GM12864 (cell line): ENCODE data around the gene CACNA2D3.

Experiments
- DNase-seq: peaks from one replicate; pipeline ENCODE4 v3.0.0-alpha.2; 2011; ENCODE audit warnings: low read depth
- H3K4me3 ChIP-seq: 2 replicates; pipeline ENCODE4 v1.5.1; 2011; ENCODE audit warnings: mild to moderate bottlenecking, low read depth, low read length, control low read depth
- CTCF ChIP-seq: IDR thresholded peaks from 2 replicates; pipeline ENCODE4 v1.5.1; 2011; ENCODE audit warnings: low read depth, mild to moderate bottlenecking, moderate library complexity, low read length, control low read depth, inconsistent platforms; ENCODE audit errors: missing control alignments

Gene CACNA2D3

GRCh38 chr3:54120657-54121413 lies 1.5 kb upstream of the CACNA2D3 start:
- no peak for TF ChIP-seq CTCF
- DNase-seq = peak; percentile 3

GRCh38 chr3:54121414-54122323 lies 683 bp upstream of the CACNA2D3 start:
- no peak for DNase-seq
- TF ChIP-seq CTCF = no peak
- H3K4me3 ChIP-seq = no peak overlapping the region; the same call in 1 of the 2 replicates

More at GRCh38 chr3:54120657-54121413, 1.5 kb upstream of the CACNA2D3 start:
- H3K4me3 ChIP-seq = no peak overlapping the region

GRCh38 chr3:54123003-54123775 lies 837 bp downstream of the CACNA2D3 start:
- no peak for TF ChIP-seq CTCF
- DNase-seq = no peak
- no peak overlapping the region for H3K4me3 ChIP-seq

- no peak for TF ChIP-seq CTCF
- H3K4me3 ChIP-seq = no peak overlapping the region
- no peak for DNase-seq
These were observed 1.4 kb downstream of the CACNA2D3 start for GRCh38 chr3:54123776-54124196.

- DNase-seq = no peak
- H3K4me3 ChIP-seq = no peak overlapping the region
- TF ChIP-seq CTCF = no peak
These were observed 2.9 kb downstream of the CACNA2D3 start for GRCh38 chr3:54125300-54125699.

- TF ChIP-seq CTCF = no peak
- no peak overlapping the region for H3K4me3 ChIP-seq
- no peak for DNase-seq
These were observed 4.2 kb downstream of the CACNA2D3 start for GRCh38 chr3:54126551-54126950.
